NB4 (cell line): ENCODE data around the gene ZBTB20.

Experiments
- POLR2A ChIP-seq: IDR thresholded peaks from 2 replicates; pipeline ENCODE4 v1.6.1; 2011; ENCODE audit warnings: mild to moderate bottlenecking; ENCODE audit not compliant: insufficient read length; ENCODE audit errors: extremely low read depth
- TF ChIP-seq, protein P1 (sequence below): IDR thresholded peaks from one replicate; pipeline ENCODE4 v1.5.1; 2012; ENCODE audit warnings: low read depth, low read length
- TF ChIP-seq, protein P2 (sequence below): IDR thresholded peaks from 2 replicates; pipeline ENCODE4 v1.6.1; 2011; ENCODE audit warnings: low read depth, low read length

DNA sequence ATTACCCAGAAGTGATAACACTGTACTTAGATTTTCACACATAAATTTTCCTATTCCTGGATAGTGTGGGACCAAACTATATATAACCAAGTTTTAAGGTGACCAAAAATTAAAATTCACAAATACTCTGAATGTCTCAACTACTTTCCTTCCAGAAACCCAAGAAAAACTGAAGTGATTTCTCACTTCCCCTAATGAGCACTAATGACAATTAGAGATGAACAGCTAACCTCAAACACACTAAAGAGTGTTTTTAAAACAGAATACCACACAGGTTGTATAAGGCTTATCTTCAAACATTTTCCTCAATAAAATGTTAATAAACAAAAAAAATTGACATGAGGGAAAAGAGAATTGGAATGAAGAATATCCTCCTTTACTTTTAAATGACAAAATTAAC lies 188.2 kb downstream of the ZBTB20 start:
- no peak for TF ChIP-seq POLR2A
- TF ChIP-seq, protein P1, sequence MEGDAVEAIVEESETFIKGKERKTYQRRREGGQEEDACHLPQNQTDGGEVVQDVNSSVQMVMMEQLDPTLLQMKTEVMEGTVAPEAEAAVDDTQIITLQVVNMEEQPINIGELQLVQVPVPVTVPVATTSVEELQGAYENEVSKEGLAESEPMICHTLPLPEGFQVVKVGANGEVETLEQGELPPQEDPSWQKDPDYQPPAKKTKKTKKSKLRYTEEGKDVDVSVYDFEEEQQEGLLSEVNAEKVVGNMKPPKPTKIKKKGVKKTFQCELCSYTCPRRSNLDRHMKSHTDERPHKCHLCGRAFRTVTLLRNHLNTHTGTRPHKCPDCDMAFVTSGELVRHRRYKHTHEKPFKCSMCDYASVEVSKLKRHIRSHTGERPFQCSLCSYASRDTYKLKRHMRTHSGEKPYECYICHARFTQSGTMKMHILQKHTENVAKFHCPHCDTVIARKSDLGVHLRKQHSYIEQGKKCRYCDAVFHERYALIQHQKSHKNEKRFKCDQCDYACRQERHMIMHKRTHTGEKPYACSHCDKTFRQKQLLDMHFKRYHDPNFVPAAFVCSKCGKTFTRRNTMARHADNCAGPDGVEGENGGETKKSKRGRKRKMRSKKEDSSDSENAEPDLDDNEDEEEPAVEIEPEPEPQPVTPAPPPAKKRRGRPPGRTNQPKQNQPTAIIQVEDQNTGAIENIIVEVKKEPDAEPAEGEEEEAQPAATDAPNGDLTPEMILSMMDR, result no peak
- TF ChIP-seq, protein P2, sequence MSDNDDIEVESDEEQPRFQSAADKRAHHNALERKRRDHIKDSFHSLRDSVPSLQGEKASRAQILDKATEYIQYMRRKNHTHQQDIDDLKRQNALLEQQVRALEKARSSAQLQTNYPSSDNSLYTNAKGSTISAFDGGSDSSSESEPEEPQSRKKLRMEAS, result no peak
